Adipocyte (in vitro differentiated cells): Measurements from ENCODE around the gene THBS2.
"Not testable (repeated sequence)": the region's sequence is repeated elsewhere in the genome, so short reads cannot be mapped to it uniquely, and the experiment has no call there.

Source experiments
- DNase-seq: peaks from one replicate; pipeline ENCODE4 v3.0.0-alpha.2; 2015; ENCODE audit warnings: low read depth
- H3K27me3 ChIP-seq: replicated peaks from 2 replicates; pipeline ENCODE4 v1.7.0; 2013; ENCODE audit warnings: mild to moderate bottlenecking, low read length, moderate library complexity; ENCODE audit not compliant: control insufficient read depth, insufficient read depth
- H3K36me3 ChIP-seq: 2 replicates; pipeline ENCODE4 v1.7.0; 2013; ENCODE audit warnings: low read length, mild to moderate bottlenecking, moderate library complexity; ENCODE audit not compliant: control insufficient read depth, insufficient read depth, severe bottlenecking
- H3K4me1 ChIP-seq: 2 replicates; pipeline ENCODE4 v1.7.0; 2013; ENCODE audit warnings: mild to moderate bottlenecking, low read length, moderate library complexity; ENCODE audit not compliant: control insufficient read depth, insufficient read depth
- H3K4me3 ChIP-seq: 2 replicates; pipeline ENCODE4 v1.7.0; 2013; ENCODE audit warnings: mild to moderate bottlenecking, low read length, moderate library complexity
- H3K9ac ChIP-seq: 2 replicates; pipeline ENCODE4 v1.7.0; 2013; ENCODE audit warnings: mild to moderate bottlenecking, low read length, moderate library complexity
- H3K9me3 ChIP-seq: 2 replicates; pipeline ENCODE4 v1.7.0; 2013; ENCODE audit warnings: mild to moderate bottlenecking, low read length, moderate library complexity; ENCODE audit not compliant: control insufficient read depth

Gene THBS2

DNA sequence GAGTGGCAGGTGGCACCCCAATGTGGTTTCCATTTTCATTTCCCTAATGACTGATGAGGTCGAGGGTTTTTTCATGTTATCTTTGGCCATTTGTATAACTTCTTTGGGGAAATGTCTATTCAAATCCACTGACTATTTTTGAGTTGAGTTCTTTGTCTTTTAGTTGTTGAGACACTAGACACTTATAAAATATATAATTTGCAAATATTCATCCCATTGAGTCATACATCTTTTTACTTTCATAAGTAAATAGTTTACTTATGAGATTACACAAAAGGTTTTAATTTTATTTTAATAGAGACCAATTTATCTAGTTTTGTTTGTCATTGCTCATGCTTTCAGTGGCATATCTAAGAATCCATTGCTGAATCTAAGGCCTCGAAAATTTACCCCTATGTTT lies 49.5 kb downstream of the THBS2 start:
- Histone ChIP-seq H3K4me3 (no peak overlapping the region), H3K4me1 (peaks cover 19% of the 10 kb centered on the region), H3K9ac (peak overlapping the region; percentile 4), H3K9me3 (peaks cover 13% of the 10 kb centered on the region), H3K27me3 (no peaks in the 10 kb centered on the region), H3K36me3 (no peaks in the 10 kb centered on the region)
- DNase-seq: no peak

DNA sequence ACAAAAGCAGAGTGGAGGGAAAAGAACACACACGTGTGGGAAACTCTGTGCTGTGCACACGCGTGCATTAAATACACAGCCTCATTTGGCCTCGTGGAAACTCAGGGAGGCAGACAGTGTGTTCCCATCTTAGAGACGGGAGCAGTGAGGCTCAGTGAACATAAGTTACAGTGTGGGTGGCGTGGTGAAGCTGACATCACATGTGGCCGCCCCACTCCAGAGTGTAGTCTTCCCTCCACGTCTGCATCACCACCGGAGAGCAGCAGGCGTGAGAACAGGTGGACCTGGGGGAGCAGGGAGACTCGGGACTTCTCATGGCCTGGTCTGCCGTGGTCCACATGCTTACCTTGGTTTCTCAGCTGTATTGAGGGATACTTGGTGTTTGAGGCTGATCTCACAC lies 51.7 kb downstream of the THBS2 start:
- H3K9me3 ChIP-seq: no peaks in the 10 kb centered on the region
- DNase-seq: no peak
- no peaks in the 10 kb centered on the region for H3K27me3 ChIP-seq
- no peaks in the 10 kb centered on the region for H3K36me3 ChIP-seq
- peaks cover 19% of the 10 kb centered on the region for H3K4me1 ChIP-seq
- no peak overlapping the region for H3K4me3 ChIP-seq
- no peak overlapping the region for H3K9ac ChIP-seq

GRCh38 chr6:169200893-169201514 lies 52.6 kb downstream of the THBS2 start:
- no peak overlapping the region for H3K9ac ChIP-seq
- no peak for DNase-seq
- H3K9me3 ChIP-seq: no peaks in the 10 kb centered on the region
- no peaks in the 10 kb centered on the region for H3K27me3 ChIP-seq
- peaks cover 19% of the 10 kb centered on the region for H3K4me1 ChIP-seq
- no peaks in the 10 kb centered on the region for H3K36me3 ChIP-seq
- no peak overlapping the region for H3K4me3 ChIP-seq

DNA sequence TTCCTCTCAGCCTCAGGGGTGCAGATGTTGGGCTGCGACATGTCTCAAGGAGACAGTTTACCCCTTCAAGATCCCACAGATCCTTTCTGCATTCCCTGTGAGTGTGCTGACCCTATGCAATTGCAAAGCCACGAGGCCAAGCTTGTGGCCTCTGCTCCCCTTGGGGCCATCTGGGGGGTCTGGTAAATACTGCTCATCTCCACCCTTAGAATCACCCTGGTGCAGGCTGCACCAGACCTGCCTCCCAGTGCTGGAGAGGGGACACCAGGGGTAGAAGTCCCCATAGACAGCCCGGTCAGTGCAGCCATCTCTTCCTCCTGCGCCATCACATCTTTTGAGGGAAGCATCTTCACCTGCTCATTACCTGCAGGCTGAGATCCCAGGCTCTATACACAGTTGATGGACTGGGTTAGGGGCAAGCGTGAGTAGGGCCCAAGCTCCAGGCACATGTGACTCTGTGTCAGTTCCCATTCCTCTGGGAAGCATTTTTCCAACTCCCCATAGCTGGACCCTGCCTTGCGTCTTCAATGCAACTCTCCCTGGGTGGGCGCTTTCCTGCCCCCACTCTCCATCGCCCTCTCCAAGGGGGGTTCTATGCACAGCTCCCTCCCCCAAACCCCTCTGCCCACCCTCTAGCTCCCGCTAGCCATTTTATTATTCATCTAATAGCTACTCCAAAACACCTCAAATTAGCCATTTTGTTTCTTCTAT lies 53.9 kb downstream of the THBS2 start:
- no peaks in the 10 kb centered on the region for H3K27me3 ChIP-seq

DNA sequence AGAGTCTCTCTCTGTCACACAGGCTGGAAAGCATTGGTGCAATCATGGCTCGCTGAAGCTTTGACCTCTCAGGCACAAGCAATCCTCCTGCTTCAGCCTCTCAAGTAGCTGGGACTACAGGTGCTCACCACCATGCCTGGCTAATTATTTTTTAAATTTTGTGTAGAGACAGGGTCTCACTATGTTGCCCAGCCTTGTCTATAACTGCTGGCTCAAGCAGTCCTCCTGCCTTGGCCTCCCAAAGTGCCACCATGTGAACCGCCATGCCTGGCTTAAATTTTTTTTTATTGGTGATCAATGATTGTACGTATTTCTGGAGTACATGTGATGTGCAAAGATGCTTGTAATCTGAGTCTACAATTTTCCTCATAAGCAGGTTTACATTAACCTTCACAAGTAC lies 54.8 kb downstream of the THBS2 start:
- H3K4me3 ChIP-seq: no peak overlapping the region
- H3K27me3 ChIP-seq: no peaks in the 10 kb centered on the region
- peaks cover 13% of the 10 kb centered on the region for H3K4me1 ChIP-seq
- no peaks in the 10 kb centered on the region for H3K36me3 ChIP-seq
- no peak for DNase-seq
- H3K9ac ChIP-seq: no peak overlapping the region
- no peaks in the 10 kb centered on the region for H3K9me3 ChIP-seq

More for the DNA sequence above, 53.9 kb downstream of the THBS2 start:
- H3K4me3 ChIP-seq: no peak overlapping the region
- peaks cover 16% of the 10 kb centered on the region for H3K4me1 ChIP-seq
- no peak for DNase-seq
- no peak overlapping the region for H3K9ac ChIP-seq
- no peaks in the 10 kb centered on the region for H3K9me3 ChIP-seq
- H3K36me3 ChIP-seq: no peaks in the 10 kb centered on the region

- H3K27me3 ChIP-seq, H3K9ac ChIP-seq, H3K4me3 ChIP-seq, H3K36me3 ChIP-seq, H3K9me3 ChIP-seq, DNase-seq: not testable (repeated sequence)
- H3K4me1 ChIP-seq: peaks cover 12% of the 10 kb centered on the region
Measured at GRCh38 chr6:169197929-169198328, 55.7 kb downstream of the THBS2 start.

- not testable (repeated sequence) for H3K36me3 ChIP-seq, H3K9me3 ChIP-seq
Measured at GRCh38 chr6:169196279-169196678, 57.4 kb downstream of the THBS2 start.

GRCh38 chr6:169194737-169195136 lies 58.9 kb downstream of the THBS2 start:
- no peaks in the 10 kb centered on the region for H3K36me3 ChIP-seq
- peak; percentile 34 for DNase-seq

More at GRCh38 chr6:169196279-169196678, 57.4 kb downstream of the THBS2 start:
- H3K4me3 ChIP-seq, DNase-seq, H3K9ac ChIP-seq, H3K27me3 ChIP-seq: not testable (repeated sequence)
- H3K4me1 ChIP-seq: peaks cover 17% of the 10 kb centered on the region

DNA sequence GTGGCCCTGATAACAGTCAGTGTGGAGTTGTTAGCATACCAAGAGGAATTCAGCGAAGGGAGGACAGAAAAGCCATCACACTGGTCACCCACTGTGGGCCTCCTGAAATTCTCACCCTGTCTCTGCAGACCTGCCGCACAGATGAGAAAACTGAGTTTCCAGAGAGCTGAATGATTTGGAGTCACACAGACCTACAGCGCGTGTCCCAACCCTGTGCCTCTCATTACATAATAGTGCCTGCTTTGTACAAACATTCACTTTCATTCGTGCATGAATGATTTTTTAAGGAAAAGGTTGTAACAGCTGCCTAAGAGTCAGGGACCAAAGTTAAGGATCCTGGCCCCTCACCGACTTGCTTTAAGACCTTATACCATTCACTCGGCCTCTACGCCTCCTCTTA lies 62.7 kb downstream of the THBS2 start:
- H3K36me3 ChIP-seq: no peaks in the 10 kb centered on the region
- H3K27me3 ChIP-seq: no peaks in the 10 kb centered on the region
- no peaks in the 10 kb centered on the region for H3K9me3 ChIP-seq
- peak overlapping the region; percentile 56 for H3K4me3 ChIP-seq
- no peak for DNase-seq
- H3K9ac ChIP-seq: peak overlapping the region; percentile 87
- H3K4me1 ChIP-seq: peaks cover 38% of the 10 kb centered on the region

More at GRCh38 chr6:169194737-169195136, 58.9 kb downstream of the THBS2 start:
- Histone ChIP-seq H3K27me3 (no peaks in the 10 kb centered on the region), H3K4me1 (peaks cover 30% of the 10 kb centered on the region), H3K9ac (peak overlapping the region; percentile 8), H3K4me3 (peak overlapping the region; percentile 33), H3K9me3 (no peaks in the 10 kb centered on the region)

DNA sequence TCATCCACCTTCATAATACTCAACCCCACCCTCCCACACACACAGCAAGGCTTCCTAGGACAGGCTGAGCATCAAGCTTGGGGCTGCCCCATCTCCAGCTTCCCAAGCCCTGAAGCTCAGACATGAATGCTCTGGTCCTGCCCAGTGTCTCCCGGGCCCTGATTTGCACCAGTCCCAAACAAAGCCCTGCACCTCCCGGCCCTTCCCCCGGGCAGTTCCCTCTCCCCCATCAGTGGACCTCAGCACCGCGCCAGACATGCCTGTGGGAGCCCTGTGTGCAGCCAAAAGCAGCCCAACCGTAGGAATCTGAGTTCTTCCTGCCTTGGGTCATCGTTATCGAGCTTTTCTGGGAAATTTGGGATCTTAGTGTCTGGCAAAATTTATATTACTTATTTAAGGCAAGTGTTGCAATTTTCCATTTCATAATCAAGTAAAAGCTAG lies 63.5 kb downstream of the THBS2 start:
- Histone ChIP-seq H3K36me3 (no peaks in the 10 kb centered on the region), H3K27me3 (no peaks in the 10 kb centered on the region), H3K9ac (peak overlapping the region; percentile 87), H3K4me1 (peaks cover 35% of the 10 kb centered on the region), H3K4me3 (no peak overlapping the region), H3K9me3 (no peaks in the 10 kb centered on the region)
- peak; percentile 98 for DNase-seq

- Histone ChIP-seq H3K4me3 (no peak overlapping the region), H3K9ac (peak overlapping the region; percentile 70), H3K36me3 (no peaks in the 10 kb centered on the region), H3K9me3 (no peaks in the 10 kb centered on the region), H3K27me3 (no peaks in the 10 kb centered on the region), H3K4me1 (peaks cover 30% of the 10 kb centered on the region)
- DNase-seq: no peak
Measured at GRCh38 chr6:169189686-169190085, 64.0 kb downstream of the THBS2 start.
